GM10248 (cell line): ENCODE data around the gene MACROH2A2.

ENCODE experiments used
- CTCF ChIA-PET: fragments of 300-600 bp; sonication (Branson Sonifier 250); formaldehyde crosslinking; extraction: SDS; loops from one replicate; lab custom pipeline; 2021; ENCODE audit warnings: antibody characterized with exemption; lab: Yijun Ruan, JAX
- POLR2A ChIA-PET: fragments of 350-650 bp; sonication (Branson Sonifier 250); formaldehyde crosslinking; extraction: SDS; loops from one replicate; lab custom pipeline; 2020; ENCODE audit warnings: antibody characterized with exemption; lab: Yijun Ruan, JAX
- DNase-seq: peaks from one replicate; pipeline ENCODE4 v3.0.0; 2012; ENCODE audit errors: extremely low spot score
- CTCF ChIP-seq: IDR thresholded peaks from 2 replicates; pipeline ENCODE4 v1.5.1; 2012; ENCODE audit warnings: mild to moderate bottlenecking, low read depth; ENCODE audit errors: extremely low read depth, missing control alignments, control extremely low read depth

MACROH2A2 gene

DNA sequence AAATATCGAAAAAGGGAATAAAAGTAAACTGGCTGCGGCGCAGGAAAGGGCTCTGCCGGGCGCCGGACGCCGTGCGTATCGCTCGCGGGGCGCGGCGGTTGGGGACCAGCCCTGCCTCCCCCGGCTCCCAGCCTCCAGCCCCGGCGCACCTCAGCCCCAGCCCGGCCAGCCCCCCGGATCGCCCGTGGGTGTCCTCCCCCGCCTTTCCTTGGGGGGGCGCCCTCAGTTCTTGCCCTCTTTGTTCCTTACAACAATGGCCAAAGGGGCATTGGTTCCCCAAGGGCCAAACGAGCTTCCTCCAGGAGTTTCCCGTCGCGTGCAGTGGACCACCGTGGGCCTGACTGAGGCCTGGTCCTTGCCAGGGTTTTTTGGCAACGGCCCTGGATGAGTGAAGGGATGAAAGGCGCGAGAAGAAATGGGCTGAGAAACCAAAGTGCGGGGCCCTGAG, 1.2 kb downstream of the MACROH2A2 start:
- CTCF ChIA-PET = no interaction called here

DNA sequence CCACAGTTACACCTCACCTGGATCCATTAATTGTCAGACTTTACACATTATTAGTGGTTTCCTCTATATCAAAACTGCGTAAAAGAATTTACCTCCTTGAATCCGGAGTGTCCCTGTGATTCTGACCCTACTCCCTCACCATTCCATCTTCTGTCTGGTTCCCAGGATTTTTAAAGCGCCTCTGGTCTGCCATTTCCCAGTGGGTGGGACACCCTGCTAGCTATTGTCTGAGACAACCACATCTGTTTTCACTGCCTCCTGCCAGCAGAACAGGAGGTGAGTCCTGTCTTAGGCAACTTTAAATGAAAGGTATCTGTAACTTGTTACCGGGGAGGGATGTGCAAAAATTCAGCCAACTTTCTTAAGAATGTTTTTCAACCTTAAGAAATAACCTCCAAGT, 2.3 kb downstream of the MACROH2A2 start:
- TF ChIP-seq CTCF = no peak
- DNase-seq = no peak

More for the DNA sequence above, 1.2 kb downstream of the MACROH2A2 start:
- POLR2A ChIA-PET = no interaction called here
- DNase-seq = no peak
- TF ChIP-seq CTCF = no peak

GRCh38 chr10:70055550-70055949, 2.9 kb downstream of the MACROH2A2 start:
- ChIA-PET POLR2A (no interaction called here), CTCF (no interaction called here)
- DNase-seq = no peak
- no peak for TF ChIP-seq CTCF

More for the DNA sequence above, 2.3 kb downstream of the MACROH2A2 start:
- ChIA-PET POLR2A (no interaction called here), CTCF (no interaction called here)

- DNase-seq = no peak
- TF ChIP-seq CTCF = no peak
- ChIA-PET POLR2A (no interaction called here), CTCF (no interaction called here)
Observed at GRCh38 chr10:70057306-70057705, 4.7 kb downstream of the MACROH2A2 start.

GRCh38 chr10:70060389-70060788, 7.7 kb downstream of the MACROH2A2 start:
- CTCF ChIA-PET = no interaction called here
- no peak for DNase-seq

DNA sequence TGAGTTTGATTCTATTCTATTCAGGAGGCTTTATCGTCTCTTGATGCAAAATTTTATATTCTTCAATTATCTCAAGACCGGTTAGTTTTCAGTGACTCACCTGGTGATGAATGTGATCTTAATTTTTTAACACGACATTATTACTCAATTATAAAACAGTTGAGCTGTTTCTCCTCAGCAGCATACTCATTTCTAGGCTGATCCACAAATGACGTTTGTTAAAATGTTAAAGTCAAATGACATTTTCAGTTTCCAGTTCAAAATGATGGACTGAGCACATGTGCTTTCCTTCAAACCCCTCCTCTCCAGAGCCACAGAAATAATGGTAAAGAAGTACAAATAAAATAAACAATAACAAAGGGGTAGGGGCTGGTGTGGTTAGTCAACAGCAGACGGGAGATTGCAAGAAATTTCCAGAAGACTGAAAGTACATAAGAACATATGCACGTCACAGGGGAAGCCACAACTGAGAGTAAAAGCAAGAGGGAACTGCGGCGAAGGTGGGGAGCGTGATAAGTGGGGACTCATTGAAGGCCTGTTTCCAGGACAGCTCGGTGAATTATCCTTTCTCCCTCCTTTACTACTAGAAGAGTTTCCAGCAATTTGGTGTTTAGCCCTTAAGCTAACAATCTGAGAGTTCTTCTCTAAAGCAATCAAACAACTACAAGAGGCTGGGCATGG, 10.9 kb downstream of the MACROH2A2 start:
- CTCF ChIA-PET = no interaction called here
- DNase-seq = no peak
- POLR2A ChIA-PET = no interaction called here
- TF ChIP-seq CTCF = no peak

More at GRCh38 chr10:70060389-70060788, 7.7 kb downstream of the MACROH2A2 start:
- TF ChIP-seq CTCF = no peak
- POLR2A ChIA-PET = no interaction called here
